Activated B cell treated with CpG ODN at 0.5 μM for 24 hours (primary cell): ENCODE measurements around the gene KLHDC8A. TPM values are rescaled to one million over a fixed set of nuclear protein-coding genes. Genes with fewer than 3 reads are reported as not detected.
A peak's percentile ranks its signal among the peaks of the same experiment; 100 is the strongest.
"Not testable (repeated sequence)": the region's sequence is repeated elsewhere in the genome, so short reads cannot be mapped to it uniquely, and the experiment has no call there.

Experiments
- ATAC-seq: fragments of 200-7000 bp; cut with Tn5 transposase; one replicate; pipeline ENCODE4 v1.10.0; 2021; ENCODE audit warnings: low read depth, mild to moderate bottlenecking, moderate library complexity
- CTCF ChIA-PET: fragments of 350-600 bp; sonication (Branson Sonifier 250); formaldehyde crosslinking; loops from one replicate; lab custom pipeline; 2021; ENCODE audit warnings: antibody characterized with exemption; lab: Charles Lee
- POLR2A ChIA-PET: fragments of 350-600 bp; sonication (Branson Sonifier 250); formaldehyde crosslinking; loops from one replicate; lab custom pipeline; 2021; ENCODE audit warnings: antibody characterized with exemption; lab: Charles Lee
- DNase-seq: peaks from one replicate; pipeline ENCODE4 v3.0.0; 2022
- H3K27ac Mint-ChIP-seq: one replicate; pipeline ENCODE4 v1.8.0; 2020; ENCODE audit warnings: mixed read lengths
- H3K27me3 Mint-ChIP-seq: one replicate; pipeline ENCODE4 v1.8.0; 2021; ENCODE audit warnings: mixed read lengths
- H3K36me3 Mint-ChIP-seq: one replicate; pipeline ENCODE4 v1.8.0; 2021; ENCODE audit warnings: low read depth, mixed read lengths
- H3K4me1 Mint-ChIP-seq: one replicate; pipeline ENCODE4 v1.8.0; 2021; ENCODE audit warnings: mixed read lengths
- H3K4me3 Mint-ChIP-seq: one replicate; pipeline ENCODE4 v1.8.0; 2020; ENCODE audit warnings: mild to moderate bottlenecking, mixed read lengths
- H3K9me3 Mint-ChIP-seq: one replicate; pipeline ENCODE4 v1.8.0; 2020; ENCODE audit warnings: mixed read lengths
- intact Hi-C: fragments of 100-400 bp; cut with micrococcal nuclease; formaldehyde crosslinking; loops from one replicate; pipeline ENCODE4 v1.15.1; 2024
- total RNA-seq: library from RNA; stranded (reverse); gene quantifications from 2 replicates; pipeline ENCODE4 v1.2.3, GENCODE V29; 2022
- TF ChIP-seq, protein P1 (sequence below): fragments of 200-600 bp; IDR thresholded peaks from one replicate; pipeline ENCODE4 v1.8.0; 2022; ENCODE audit warnings: antibody characterized with exemption, mild to moderate bottlenecking

The KLHDC8A gene
- total RNA-seq, 1 donor from 2014 or later: 0.07 TPM

DNA sequence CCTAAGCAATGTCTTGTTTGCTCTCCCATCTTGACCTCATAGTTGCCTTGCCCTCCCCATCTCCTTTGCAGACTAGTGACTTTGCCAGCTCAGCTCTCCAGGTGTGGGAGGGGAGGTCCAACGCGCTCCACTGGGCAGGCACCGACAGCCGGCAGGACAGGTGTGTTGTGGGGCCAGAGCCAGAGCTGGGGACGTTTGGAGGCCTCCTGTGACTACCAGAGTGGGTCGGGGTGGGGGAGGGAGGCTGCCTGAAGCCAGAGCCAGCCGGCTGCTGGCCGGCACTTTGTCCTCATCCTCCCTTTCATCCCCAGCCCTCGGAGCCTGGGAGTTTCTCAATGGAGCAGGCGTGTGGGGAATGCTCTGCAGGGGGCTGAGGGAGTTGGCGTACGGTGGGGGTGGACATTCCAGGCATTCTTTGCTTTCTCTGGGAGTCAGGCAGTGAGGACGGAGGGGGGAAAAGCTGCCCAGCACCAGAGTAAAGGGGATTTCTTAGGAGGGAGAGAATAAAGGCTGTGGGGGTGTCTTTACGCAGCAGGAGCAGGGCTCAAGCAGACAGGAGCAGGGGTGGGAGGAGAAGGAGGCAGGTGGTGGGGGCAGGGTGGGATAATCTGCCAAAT, 55.4 kb downstream of the KLHDC8A start:
- TF ChIP-seq, protein P1, sequence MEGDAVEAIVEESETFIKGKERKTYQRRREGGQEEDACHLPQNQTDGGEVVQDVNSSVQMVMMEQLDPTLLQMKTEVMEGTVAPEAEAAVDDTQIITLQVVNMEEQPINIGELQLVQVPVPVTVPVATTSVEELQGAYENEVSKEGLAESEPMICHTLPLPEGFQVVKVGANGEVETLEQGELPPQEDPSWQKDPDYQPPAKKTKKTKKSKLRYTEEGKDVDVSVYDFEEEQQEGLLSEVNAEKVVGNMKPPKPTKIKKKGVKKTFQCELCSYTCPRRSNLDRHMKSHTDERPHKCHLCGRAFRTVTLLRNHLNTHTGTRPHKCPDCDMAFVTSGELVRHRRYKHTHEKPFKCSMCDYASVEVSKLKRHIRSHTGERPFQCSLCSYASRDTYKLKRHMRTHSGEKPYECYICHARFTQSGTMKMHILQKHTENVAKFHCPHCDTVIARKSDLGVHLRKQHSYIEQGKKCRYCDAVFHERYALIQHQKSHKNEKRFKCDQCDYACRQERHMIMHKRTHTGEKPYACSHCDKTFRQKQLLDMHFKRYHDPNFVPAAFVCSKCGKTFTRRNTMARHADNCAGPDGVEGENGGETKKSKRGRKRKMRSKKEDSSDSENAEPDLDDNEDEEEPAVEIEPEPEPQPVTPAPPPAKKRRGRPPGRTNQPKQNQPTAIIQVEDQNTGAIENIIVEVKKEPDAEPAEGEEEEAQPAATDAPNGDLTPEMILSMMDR: no peak
- Mint-ChIP-seq H3K4me3 (peak overlapping the region; percentile 46), H3K36me3 (peaks cover 44% of the 10 kb centered on the region), H3K27ac (peak overlapping the region; percentile 78), H3K4me1 (peaks cover 68% of the 10 kb centered on the region), H3K9me3 (no peaks in the 10 kb centered on the region), H3K27me3 (no peaks in the 10 kb centered on the region)
- ChIA-PET POLR2A (interaction anchor here (0.6 to 35.7 kb wide), 5 partner anchors 14 to 446 kb away, joined by 3 to 1622 read pairs (median 11); partner anchors contain the start of gene NUAK2), CTCF (interaction anchor here (0.7 to 4.4 kb wide), 4 partner anchors 17 to 53 kb away, joined by 3 to 19 read pairs (median 11); no protein-coding TSS in a partner anchor)
- ATAC-seq (peak; percentile 59), DNase-seq (no peak)
- intact Hi-C loops: loop anchor here (1.0 kb wide), 1 partner anchor 10 kb away; no protein-coding TSS in a partner anchor

- Mint-ChIP-seq H3K9me3 (no peaks in the 10 kb centered on the region), H3K27me3 (no peaks in the 10 kb centered on the region), H3K27ac (peak overlapping the region; percentile 78), H3K36me3 (peaks cover 34% of the 10 kb centered on the region), H3K4me3 (no peak overlapping the region), H3K4me1 (peaks cover 76% of the 10 kb centered on the region)
- ChIA-PET CTCF (interaction anchor here (0.7 to 4.4 kb wide), 4 partner anchors 11 to 26 kb away, joined by 3 to 19 read pairs (median 11); partner anchors contain the start of gene NUAK2), POLR2A (interaction anchor here (0.6 to 35.7 kb wide), 5 partner anchors 14 to 34 kb away, joined by 4 to 1622 read pairs (median 11); partner anchors contain the start of gene NUAK2)
- intact Hi-C loops: no loop called here
- DNase-seq (no peak), ATAC-seq (no peak)
- TF ChIP-seq, protein P1: no peak
Observed at GRCh38 chr1:205300149-205300548, 56.6 kb downstream of the KLHDC8A start.

DNA sequence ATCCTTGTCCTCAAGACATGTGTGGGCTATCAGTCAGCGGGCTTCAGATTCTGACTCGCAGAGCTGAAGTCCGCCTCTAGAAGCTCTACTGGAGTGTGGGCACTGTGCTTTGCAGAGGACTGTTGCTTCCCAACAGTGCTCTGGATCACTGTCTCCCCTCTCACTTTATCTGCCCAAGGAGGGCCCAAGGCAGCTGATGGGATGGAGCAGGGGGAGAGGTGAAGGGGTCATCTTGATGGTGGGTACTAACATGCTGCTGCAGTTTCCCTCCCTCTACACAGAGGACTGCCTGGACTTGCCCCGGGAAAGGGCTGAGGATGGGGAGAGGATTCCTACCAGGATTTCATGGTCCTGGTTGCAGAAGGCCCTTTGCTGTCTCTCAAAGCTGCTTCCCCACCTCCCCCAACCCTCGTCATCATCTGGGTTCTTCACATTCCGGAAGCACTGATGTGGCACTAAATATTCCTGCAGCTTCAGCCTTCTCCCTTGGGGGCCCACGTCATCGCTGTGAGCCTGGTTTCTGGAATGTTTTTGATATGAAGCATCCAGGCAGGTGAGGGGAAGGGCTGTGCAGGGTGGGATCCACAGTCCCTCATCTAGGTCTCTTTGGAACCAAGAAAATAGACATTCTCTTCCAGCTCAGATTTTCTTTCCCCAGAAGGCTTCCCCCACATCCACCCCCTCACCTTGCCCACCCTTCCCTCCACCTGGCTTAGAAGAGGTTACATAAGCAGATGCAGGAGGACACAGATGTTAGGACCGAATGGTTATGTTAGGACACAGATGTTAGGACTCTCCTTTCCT, 58.3 kb downstream of the KLHDC8A start:
- Mint-ChIP-seq H3K36me3 (peaks cover 19% of the 10 kb centered on the region), H3K27me3 (no peaks in the 10 kb centered on the region), H3K4me1 (peaks cover 89% of the 10 kb centered on the region), H3K4me3 (no peak overlapping the region), H3K27ac (peak overlapping the region; percentile 72), H3K9me3 (no peaks in the 10 kb centered on the region)
- no peak for ATAC-seq
- intact Hi-C loops: no loop called here
- ChIA-PET POLR2A (interaction anchor here (1.0 to 35.7 kb wide), 3 partner anchors 10 to 17 kb away, joined by 4 to 1622 read pairs (median 9); partner anchors contain the start of gene NUAK2), CTCF (interaction anchor here (0.9 to 4.4 kb wide), 4 partner anchors 10 to 27 kb away, joined by 3 to 19 read pairs (median 5); no protein-coding TSS in a partner anchor)
- DNase-seq: no peak
- TF ChIP-seq, protein P1: no peak

DNA sequence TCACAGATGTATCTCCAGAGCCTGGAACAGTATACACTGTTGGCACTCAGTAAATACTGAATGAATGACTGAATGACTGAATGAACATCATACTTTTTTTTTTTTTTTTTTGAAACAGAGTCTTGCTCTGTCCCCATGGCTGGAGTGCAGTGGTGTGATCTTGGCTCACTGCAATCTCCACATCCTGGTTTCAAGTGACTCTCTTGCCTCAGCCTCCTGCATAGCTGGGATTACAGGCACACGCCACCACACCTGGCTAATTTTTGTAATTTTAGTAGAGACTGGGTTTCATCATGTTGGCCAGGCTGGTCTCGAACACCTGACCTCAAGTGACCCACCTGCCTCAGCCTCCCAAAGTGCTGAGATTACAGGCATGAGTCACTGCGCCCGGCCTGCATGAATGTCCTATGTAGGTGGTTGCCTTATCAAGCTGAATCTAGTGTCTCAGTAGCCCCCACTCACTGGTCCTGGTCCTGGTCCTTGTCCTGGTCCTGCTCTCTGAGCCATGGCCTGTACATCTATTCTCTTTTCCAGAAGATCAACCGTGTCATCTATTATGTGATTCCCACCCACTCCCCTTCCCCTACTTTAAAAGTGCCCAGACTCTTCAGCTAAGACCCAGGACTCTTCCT, 59.1 kb downstream of the KLHDC8A start:
- POLR2A ChIA-PET: interaction anchor here (1.0 to 35.7 kb wide), 3 partner anchors 9 to 18 kb away, joined by 4 to 1622 read pairs (median 9); partner anchors contain the start of gene NUAK2

DNA sequence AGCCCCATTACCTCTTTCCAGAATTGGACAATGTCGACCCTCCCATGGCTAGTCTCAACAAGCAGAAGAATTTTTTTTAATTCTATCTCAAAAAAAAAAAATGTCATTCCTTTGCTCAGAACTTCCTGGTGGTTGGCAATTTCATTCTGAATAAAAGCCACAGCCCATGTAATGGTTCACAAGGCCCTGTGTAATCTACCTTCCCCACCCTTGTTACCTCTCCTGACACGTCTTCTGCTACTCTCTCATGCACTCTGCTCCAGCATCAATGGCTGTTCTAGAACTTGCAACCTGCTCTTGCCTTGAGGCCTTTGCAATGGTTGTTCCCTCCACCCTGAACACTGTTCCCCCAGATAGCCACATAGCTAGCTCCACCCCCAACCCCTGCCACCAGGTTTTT, 60.6 kb downstream of the KLHDC8A start:
- no peak for DNase-seq

More for the DNA sequence above, 59.1 kb downstream of the KLHDC8A start:
- H3K36me3 Mint-ChIP-seq: peaks cover 13% of the 10 kb centered on the region
- H3K9me3 Mint-ChIP-seq, ATAC-seq, H3K27me3 Mint-ChIP-seq, intact Hi-C loops, H3K4me3 Mint-ChIP-seq, DNase-seq: not testable (repeated sequence)
- H3K4me1 Mint-ChIP-seq: peaks cover 93% of the 10 kb centered on the region
- CTCF ChIA-PET: interaction anchor here (0.9 to 4.4 kb wide), 4 partner anchors 10 to 27 kb away, joined by 3 to 19 read pairs (median 5); no protein-coding TSS in a partner anchor
- peak overlapping the region; percentile 72 for H3K27ac Mint-ChIP-seq

More for the DNA sequence above, 60.6 kb downstream of the KLHDC8A start:
- H3K4me3 Mint-ChIP-seq: no peak overlapping the region
- ATAC-seq: no peak
- POLR2A ChIA-PET: interaction anchor here (0.7 to 35.7 kb wide), 2 partner anchors 19 to 2000 kb away, joined by 5 to 1622 read pairs; partner anchors contain the start of gene NUAK2
- TF ChIP-seq, protein P1: no peak
- CTCF ChIA-PET: interaction anchor here (1.4 to 4.4 kb wide), 3 partner anchors 8 to 58 kb away, joined by 3 to 21 read pairs (median 4); no protein-coding TSS in a partner anchor
- no peaks in the 10 kb centered on the region for H3K9me3 Mint-ChIP-seq
- H3K27me3 Mint-ChIP-seq: no peaks in the 10 kb centered on the region
- no peaks in the 10 kb centered on the region for H3K36me3 Mint-ChIP-seq
- peak overlapping the region; percentile 73 for H3K27ac Mint-ChIP-seq
- H3K4me1 Mint-ChIP-seq: peaks cover 94% of the 10 kb centered on the region
- intact Hi-C loops: no loop called here
